GM18868 (cell line): ENCODE data around the gene TCF25.

Source experiments
- ATAC-seq: cut with Tn5 transposase; IDR thresholded peaks from one replicate; pipeline ENCODE4 v1.9.1; 2021; ENCODE audit warnings: mild to moderate bottlenecking, moderate library complexity; ENCODE audit not compliant: unreplicated experiment

TCF25 gene

DNA sequence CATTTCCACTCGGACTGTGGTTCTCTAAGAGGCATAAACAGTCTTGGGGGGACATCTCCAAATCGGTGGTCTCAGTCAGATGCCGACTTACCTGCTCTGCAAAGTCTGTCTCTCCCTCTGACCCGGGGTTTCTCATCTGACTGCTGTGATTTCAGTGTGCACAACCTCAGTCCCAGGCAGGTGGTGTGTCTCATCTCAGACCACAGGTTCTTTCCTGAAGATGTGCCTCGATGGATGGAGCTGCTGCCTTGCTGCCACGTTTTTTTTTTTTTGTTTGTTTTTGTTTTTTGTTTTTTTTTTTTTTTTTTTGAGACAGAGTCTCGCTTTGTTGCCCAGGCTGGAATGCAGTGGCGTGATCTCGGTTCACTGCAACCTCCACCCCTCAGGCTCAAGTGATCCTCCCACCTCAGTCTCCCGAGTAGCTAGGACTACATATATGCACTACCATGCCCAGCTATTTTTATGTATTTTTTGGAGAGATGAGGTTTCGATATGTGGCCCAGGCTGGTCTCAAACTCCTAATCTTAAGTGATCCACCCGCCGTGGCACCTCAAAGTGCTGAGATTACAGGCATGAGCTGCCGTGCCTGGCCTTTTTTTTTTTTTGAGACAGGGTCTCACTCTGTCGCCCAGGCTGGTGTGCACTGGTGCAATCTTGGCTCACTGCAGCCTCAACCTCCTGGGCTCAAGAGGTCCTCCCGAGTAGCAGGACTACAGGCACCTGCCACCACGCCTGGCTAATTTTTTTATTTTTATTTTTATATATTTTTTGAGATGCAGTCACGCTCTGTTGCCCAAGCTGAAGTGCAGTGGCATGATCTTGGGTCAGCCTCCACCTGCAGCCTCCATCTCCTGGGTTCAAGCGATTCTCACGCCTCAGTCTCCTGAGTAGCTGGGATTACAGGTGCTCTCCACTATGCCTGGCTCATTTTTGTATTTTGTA, 29.7 kb upstream of the TCF25 start:
- ATAC-seq = no peak

DNA sequence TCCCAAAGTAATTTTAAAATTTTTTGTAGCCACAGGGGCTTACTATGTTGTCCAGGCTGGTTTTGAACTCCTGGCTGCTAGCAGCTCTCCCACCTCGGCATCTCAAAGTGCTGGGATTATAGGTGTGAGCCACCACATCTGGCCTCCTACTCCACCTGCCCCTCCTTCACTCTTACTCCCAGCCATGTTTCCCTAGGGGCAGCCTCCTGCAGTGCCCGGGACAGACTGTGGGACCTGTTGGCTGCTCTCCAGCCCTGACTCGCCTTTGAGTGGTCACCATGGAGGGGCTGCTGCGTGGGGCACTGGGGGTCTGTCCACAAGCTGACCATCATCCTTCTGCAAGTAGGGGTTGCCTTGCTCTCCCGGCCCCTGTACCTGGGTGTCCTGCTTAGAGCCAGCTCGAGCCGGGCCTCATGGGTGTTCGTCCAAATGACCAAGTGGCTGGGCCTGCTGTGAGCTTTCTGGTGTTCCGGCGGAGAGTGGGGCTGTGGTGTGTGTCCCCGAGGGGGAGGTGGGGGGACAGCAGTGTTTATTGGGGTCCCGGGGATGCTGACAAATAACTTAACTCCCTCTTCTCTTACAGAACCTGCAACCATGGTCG, 28.6 kb upstream of the TCF25 start:
- ATAC-seq = no peak

DNA sequence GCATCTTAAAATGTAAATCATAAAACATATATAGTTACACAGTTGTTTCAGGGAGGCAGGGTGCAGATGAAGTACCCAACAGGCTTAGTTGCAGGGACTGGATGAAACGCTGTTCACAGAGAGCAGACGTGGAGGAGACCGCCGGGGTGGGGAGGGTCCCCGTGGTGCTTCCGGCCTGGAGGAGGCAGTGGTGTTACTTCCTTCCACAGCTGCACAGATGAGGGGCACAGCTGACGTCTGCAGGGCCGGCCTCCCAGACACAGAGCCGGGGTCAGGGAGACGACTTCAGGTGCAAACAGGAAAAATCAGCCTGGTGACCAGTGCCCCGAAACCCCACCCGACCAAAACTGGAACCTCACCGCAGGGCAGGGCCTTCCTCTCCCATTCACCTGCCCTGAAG, 28.0 kb upstream of the TCF25 start:
- ATAC-seq = no peak

DNA sequence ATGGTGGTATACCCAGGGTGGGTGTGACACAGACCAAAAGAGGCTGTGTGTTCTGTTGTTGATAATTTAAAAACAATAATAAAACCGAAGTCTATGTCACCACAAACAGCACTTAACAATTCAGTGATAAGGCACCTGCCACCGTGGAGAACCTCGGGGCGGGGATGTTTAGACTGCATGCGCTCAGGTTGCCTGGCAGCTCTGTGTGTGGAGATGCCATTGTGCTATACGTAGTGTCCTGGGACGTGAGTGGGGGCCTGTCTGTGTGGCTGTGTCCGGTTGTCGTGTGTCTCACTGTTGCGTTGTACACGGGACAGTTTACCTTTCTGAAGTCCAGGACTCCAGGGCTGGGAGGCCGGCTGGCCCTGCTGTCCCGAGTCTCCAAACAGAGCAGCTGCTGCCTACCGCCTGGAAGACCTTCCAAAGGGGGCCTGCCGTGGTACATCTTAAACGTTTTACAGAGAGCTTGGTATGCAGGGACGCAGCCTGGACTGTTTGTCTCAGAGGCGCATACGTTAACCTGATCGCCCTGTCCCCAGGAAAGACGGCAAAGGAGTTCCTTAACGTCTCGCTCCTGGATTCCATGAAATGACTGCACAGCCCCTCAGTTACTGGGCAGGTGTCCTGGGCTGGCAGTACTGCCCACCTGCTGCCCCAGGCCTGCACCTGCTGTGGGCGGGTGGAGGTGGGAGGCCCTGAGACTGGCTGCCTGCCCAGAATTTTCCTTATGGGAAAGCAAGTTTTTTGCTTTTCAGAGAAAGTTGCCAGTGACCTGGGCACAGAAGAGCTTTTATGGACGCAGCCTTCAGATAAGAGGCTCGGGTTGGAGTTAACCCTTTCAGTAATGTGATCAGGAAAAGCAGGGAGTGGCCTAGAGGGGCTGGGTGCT, 26.1 kb upstream of the TCF25 start:
- ATAC-seq = no peak

DNA sequence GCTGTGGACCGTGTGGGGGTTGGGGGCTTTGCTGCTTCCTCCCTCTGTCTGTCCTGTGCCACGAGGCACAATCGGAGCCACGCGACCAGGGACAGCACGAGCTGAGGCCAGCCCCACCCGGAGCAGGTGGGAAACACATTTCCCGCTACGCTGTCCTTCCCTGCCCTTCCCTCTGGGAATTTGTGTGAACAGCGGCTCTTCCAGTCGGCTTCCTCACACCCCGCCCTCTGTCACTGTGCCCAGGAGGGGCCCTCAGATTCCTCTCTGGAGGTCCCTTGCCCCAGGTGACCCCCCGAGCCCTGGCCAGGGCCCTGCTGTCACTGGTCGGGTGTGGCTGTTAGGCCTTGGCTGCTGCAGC, 25.5 kb upstream of the TCF25 start:
- no peak for ATAC-seq

DNA sequence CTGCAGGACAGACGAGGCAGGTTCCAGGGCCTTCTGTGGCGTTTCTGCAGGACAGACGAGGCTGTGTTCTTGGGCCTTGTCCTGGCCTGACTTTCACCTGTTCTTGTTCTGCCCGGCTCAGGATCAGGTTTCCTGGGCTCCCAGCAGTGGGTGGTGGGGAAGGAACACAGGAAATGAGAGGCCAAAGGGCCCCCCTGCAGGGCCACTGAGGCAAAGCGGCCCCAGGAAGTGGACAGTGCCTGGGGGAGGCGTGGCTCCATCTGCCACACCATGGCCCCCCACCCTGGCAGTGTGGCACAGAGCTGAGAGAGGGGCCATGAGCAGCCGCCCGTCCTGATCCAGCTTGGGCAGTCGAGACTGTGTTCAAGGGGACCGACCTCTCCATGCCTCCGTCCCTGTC, 24.4 kb upstream of the TCF25 start:
- ATAC-seq = no peak

DNA sequence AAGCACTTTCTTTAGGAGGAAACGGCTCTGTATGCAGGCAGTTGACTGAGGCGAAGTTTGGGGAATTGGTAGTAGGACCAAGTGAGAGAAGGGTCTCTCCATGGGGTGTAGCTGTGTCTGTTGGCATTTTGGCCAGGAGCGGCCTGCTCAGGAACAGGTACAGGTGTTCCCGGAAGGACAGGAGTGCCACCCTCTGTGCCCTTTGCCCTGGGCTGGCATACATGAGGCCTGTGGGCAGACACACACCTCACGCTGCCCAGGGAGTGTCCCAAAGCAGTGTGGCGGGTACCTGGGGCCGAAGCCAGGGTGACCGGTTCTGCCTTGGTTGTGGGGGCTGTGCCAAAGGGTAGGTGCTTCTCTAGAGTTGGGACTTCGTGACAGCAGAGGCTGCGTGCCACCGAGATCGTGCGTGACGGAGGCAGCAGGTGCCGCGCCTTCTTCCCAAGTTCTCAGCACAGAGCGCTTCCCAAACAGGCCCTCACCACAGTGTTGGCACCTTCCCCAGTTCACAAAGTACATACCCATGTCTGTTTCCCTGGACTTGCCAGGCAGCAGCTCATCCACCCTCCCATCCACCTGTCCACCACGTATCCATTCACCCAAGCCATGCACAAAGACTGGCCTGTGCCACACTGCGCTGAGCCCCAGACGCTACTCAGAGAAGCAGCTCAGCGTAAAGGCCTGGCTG, 19.9 kb upstream of the TCF25 start:
- no peak for ATAC-seq

DNA sequence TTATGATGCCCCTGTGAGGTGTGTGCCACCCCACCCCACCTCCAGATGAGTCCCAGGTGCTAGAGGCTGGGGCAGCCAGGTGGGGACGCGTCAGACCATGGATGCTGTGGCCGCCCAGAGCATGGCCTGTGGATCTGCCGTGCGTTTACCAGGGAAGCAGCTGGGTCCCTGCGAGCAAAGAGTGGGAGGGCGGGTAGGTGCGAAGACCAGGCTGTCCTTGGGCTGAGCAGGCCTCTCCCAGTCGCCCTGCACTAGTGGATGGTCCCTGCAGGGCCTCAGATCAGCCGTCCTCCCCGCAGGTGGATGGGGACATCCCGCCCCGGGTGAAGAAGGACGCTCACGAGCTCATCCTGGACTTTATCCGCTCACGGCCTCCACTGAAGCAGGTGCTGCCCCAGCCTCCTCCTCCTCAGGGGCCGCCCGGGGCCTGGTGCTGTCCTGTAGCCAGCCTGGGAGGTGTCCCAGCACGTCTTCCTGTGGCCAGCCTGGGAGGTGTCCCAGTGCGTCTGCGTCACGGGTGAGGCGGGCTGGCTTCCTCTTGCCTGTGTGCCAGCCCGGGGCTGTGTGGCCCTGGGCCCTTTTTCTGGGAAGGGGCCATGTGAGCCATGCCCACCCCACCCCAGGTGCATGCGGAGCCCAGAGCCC, 18.0 kb upstream of the TCF25 start:
- no peak for ATAC-seq

DNA sequence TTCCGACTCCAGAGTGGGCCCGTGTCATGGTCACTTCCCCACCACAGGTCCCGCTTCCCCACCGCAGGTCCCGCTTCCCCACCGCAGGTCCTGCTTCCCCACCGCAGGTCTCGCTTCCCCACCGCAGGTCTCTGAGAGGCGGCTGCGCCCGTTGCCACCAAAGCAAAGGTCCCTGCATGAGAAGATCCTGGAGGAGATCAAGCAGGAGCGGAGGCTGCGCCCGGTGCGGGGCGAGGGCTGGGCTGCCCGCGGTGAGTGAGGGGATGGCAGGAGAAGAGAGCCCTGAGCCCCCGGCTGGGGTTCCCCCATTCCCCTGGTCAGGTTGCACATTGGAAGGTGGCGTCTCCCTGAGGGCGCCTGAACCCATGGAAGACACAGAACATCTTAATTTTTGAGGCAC, 17.4 kb upstream of the TCF25 start:
- no peak for ATAC-seq

DNA sequence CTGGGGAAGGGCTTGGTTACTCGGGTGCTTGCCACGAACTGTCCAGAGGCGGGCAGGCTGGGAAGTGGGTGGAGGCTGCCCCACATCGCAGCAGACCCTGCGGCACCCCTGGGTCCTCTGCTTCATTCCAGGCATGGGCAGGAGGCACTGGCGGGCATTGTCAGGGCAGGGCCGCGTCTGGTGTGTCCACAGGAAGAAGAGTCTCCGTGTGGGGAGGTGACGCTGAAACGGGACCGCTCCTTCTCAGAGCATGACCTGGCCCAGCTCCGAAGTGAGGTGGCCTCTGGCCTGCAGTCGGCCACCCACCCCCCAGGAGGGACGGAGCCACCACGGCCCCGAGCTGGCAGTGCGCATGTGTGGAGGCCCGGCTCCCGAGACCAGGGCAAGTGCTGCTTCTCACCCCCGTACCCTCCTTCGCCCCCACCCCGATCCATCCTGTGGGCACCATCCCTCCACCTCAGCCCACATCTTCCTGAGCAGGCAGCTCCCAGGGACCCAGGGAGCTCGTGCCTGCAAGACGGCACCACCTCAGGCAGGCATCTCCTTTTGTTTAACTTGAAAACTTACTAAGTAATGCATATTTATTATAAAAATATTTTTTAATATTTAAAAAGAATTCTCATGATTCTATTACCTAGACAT, 14.3 kb upstream of the TCF25 start:
- no peak for ATAC-seq

DNA sequence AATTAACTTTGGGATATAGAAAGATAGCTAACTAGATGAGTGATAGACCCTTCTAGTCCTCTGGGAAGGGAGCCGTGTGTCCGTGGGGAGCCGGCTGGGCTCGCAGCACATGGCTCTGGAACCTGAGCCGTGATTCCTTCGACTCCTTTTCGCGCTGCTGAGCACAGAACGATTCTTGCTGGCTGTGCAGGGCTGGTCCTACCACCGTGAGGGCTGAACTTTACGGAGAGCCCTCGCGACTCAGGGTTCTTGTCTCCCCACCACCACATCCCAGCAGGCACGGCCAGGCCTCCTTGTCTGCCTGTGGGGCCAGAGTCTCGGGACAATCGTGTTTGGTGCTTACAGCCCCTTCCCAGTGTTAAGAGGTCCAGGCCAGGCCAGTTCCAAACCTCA, 13.8 kb upstream of the TCF25 start:
- no peak for ATAC-seq

DNA sequence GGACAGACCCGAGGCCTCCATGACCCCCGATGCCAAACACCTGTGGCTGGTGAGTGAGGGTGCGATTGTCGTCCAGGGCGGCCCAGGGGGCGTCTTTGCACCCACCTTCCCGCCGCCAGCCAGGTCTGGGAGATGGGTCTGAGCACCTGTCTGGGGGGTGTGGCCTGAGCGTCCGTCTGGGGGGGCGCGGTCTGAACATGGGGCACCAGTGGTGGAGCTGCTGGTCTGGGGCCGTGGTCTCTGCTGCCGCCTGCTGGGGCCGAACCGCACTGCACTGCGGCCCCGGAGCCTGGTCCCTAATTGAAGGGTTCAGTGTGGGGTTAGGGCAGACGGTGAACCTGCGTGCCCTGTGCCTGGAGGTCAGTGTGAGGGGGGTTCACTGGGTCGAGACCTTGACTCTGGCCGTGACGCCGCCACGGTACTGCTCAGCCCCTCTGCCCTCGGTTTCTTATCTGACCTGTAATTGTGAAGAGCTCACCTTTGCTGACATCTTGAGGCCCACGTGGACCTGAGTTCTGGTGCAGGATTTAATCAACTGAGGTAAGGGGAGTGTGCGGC, 12.6 kb upstream of the TCF25 start:
- ATAC-seq = no peak

DNA sequence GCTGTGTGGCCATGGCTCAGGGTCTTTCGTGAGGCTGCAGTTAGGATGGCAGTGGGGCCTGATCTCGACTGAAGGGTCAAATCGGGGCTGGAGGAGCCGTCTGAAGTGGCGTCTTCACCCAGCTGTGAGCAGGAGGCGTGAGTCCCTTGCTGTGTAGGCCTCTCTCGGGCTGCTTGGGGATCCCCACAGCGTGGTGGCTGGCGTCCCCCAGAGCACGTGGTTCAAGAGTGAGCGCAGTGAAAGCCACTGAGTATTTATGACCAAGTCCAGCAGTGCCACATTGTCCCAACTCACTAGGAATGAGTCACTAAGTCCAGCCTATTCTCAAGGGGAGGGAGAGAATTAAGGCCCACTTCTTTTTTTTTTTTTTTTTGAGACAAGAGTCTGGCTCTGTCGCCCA, 11.7 kb upstream of the TCF25 start:
- ATAC-seq = no peak

DNA sequence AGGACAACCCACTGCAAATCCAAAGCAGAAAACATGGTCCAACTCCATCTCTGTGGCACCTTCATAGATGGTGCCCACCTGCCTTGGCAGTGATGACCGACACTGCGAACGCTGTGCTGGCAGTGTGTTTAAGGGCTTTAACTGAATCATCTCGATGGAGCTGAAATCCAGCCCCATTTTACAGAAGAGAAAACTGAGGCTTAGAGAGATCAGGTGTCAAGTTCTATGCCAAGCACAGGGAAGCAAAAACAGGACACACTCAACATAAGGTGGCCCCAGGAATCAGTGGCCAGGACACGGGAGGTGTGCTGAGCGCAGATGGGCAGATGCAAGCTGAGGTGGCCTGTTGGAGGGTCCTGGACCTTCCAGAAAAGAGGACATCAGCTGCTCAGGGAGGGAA, 10.7 kb upstream of the TCF25 start:
- no peak for ATAC-seq

DNA sequence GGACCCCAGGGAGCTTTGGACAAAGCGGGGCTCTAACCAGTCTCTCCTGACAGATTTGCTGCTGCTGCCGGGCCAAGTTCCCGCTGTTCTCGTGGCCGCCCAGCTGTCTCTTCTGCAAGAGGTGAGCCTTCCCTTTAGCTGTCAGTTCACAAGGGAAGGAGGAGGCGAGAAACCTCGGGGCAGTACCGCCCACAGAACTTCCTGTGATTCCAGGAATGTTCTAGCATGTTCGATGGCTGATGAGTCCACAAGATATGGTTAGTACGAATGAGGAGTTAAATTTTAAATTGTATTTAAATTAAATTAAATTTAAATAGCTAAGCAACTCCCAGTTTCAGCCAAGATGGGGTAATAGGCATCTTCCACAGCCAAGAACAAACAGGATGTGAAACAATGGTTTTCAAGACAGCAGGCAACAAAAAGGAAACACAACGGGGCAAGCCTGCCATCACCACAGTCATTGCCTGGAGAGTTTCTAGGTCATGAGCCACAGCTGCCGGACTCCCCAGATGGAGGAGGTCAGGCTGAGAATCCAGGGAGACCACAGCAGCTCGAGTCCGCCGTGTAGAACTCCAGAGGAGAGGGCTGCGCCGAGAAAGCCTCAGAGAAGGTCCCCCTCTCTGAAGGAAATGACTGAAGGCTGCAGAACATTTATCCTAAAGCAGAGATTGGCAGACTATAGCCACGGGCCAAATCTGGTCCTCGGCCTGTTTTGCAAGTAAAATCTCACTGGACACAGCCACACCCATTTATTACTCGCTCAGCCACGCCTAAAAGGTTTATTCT, 9.5 kb upstream of the TCF25 start:
- no peak for ATAC-seq

DNA sequence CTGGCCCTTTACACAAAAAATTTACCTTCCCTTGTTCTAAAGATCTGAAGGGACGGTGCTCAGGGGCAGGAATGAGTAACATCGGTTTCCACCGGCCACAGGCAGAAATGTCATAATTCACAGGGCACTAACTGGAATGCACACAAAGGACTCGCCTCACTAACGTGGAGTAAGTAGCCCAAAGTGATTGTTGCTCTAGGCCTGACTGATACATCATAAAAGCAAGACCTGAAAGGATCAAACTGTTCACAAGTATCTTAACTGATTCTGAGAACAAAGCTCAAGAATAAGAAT, 8.9 kb upstream of the TCF25 start:
- no peak for ATAC-seq

DNA sequence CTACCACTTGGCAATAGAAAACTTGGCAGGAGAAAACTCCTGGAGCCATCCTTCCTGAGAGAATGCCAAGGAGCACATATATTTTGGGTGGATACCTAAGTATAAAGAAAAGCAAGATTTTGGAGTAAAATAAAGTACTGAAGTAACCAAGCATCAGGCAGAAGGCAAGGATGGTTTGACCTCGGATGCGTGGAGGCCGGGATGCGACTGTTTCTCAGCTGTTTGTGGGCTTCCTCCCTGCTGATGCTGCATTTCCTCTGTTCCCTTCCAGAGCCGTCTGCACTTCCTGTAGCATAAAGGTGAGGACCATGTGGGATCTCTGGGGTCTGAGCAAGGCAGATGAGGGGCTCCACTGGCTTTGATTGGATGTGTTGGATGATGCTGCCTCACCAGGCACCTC, 5.5 kb upstream of the TCF25 start:
- no peak for ATAC-seq

DNA sequence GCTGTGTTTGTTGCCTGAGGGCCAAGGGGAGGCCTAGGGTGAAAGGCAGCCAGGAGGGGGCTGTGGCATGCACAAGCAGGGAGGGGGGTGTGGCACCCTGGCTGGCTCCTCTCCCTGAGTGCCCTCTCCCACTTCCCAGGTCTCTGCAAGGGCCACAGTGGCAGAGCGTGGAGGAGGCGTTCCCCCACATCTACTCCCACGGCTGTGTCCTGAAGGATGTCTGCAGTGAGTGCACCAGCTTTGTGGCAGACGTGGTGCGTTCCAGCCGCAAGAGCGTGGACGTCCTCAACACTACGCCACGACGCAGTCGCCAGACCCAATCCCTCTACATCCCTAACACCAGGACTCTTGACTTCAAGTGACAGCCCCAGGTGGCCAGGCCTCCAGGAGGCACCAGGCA, 3.5 kb upstream of the TCF25 start:
- ATAC-seq = no peak

DNA sequence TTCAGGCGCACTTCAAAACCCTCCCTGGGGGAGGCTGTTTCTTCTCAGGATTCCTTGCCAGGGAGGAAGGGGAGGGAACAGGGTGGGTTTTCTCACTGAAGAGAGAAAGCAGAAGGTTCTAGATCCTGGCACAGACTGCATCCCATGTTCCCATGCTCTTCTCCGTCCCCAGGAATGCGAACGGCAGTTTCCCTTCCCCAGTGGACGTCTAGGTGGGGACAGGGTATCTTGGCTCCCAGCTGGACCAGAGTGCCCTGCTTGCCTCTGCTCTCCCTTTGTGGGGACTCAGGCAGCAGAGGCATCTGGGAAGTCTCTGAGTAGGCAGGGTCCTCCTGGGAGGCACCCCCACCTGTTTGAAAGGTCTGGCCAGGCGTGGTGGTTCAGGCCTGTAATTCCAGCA, 3.0 kb upstream of the TCF25 start:
- ATAC-seq = no peak
